ENCODE results near the gene DNAJC25. TPM values are rescaled to one million over a fixed set of nuclear protein-coding genes. Genes with fewer than 3 reads are reported as not detected.
"Not testable (repeated sequence)": the region's sequence is repeated elsewhere in the genome, so short reads cannot be mapped to it uniquely, and the experiment has no call there.

Gene DNAJC25
- 10.3 and 11.6 TPM in 2 replicates for total RNA-seq (2014; rRNA removed; shearing (Covaris generic))

- DNase-seq (ENCODE audit: low spot score): peak; percentile 99
Observed at GRCh38 chr9:111631214-111631971, at the start of gene DNAJC25. Gene DNAJC25, plus strand, starts transcription at chr9:111631334. Its CDS starts 74 bp downstream, at chr9:111631408.

- DNase-seq (ENCODE audit: low spot score): no peak
Observed at GRCh38 chr9:111582888-111583287, 48.2 kb upstream of the DNAJC25 start.

GRCh38 chr9:111586378-111586777, 44.8 kb upstream of the DNAJC25 start:
- DNase-seq (ENCODE audit: low spot score): no peak

GRCh38 chr9:111588846-111589245, 42.3 kb upstream of the DNAJC25 start:
- DNase-seq (ENCODE audit: low spot score): no peak

- DNase-seq (ENCODE audit: low spot score): peak; percentile 53
Observed at GRCh38 chr9:111597852-111598732, 33.0 kb upstream of the DNAJC25 start.

- DNase-seq (ENCODE audit: low spot score): no peak
Observed at GRCh38 chr9:111598733-111599091, 32.4 kb upstream of the DNAJC25 start.

GRCh38 chr9:111599092-111599954, 31.8 kb upstream of the DNAJC25 start, which contains the start of gene PTGR1:
Gene PTGR1, minus strand, starts transcription at chr9:111599647. Its CDS starts 2,225 bp downstream, at chr9:111597422.
- peak; percentile 81 for DNase-seq (ENCODE audit: low spot score)

GRCh38 chr9:111599955-111600343, 31.2 kb upstream of the DNAJC25 start:
- DNase-seq (ENCODE audit: low spot score): no peak

GRCh38 chr9:111601237-111602018, 29.7 kb upstream of the DNAJC25 start:
- peak; percentile 68 for DNase-seq (ENCODE audit: low spot score)

GRCh38 chr9:111603041-111603440, 28.1 kb upstream of the DNAJC25 start:
- DNase-seq (ENCODE audit: low spot score): no peak

- no peak for DNase-seq (ENCODE audit: low spot score)
Observed at GRCh38 chr9:111604054-111604615, 27.0 kb upstream of the DNAJC25 start.

GRCh38 chr9:111605041-111605559, 26.0 kb upstream of the DNAJC25 start:
- no peak for DNase-seq (ENCODE audit: low spot score)

GRCh38 chr9:111610149-111610548, 21.0 kb upstream of the DNAJC25 start:
- DNase-seq (ENCODE audit: low spot score): no peak

- DNase-seq (ENCODE audit: low spot score): no peak
Observed at GRCh38 chr9:111610845-111611244, 20.3 kb upstream of the DNAJC25 start.

GRCh38 chr9:111613436-111614040, 17.6 kb upstream of the DNAJC25 start:
- DNase-seq (ENCODE audit: low spot score): peak; percentile 61

- no peak for DNase-seq (ENCODE audit: low spot score)
Observed at GRCh38 chr9:111615928-111616327, 15.2 kb upstream of the DNAJC25 start.

GRCh38 chr9:111617349-111617748, 13.8 kb upstream of the DNAJC25 start:
- not testable (repeated sequence) for DNase-seq (ENCODE audit: low spot score)

- peak; percentile 33 for DNase-seq (ENCODE audit: low spot score)
Observed at GRCh38 chr9:111621895-111622480, 9.1 kb upstream of the DNAJC25 start.

GRCh38 chr9:111622626-111623025, 8.5 kb upstream of the DNAJC25 start:
- DNase-seq (ENCODE audit: low spot score): peak; percentile 82
